PC-9 (cell line): ENCODE data around the gene JKAMP. TPM values are rescaled to one million over a fixed set of nuclear protein-coding genes. Genes with fewer than 3 reads are reported as not detected.

ENCODE experiments used
- BruUV-seq: library from RNA; stranded (reverse); fragments of 400-500 nt; replicated peaks from 2 replicates; lab custom pipeline; 2021; lab: Mats Ljungman, UMichigan
- CTCF ChIA-PET: fragments of 300-600 bp; sonication (Branson Sonifier 250); formaldehyde crosslinking; loops from one replicate; lab custom pipeline; 2022; ENCODE audit warnings: antibody characterized with exemption; lab: Charles Lee
- POLR2A ChIA-PET: fragments of 300-600 bp; sonication (Branson Sonifier 250); formaldehyde crosslinking; loops from one replicate; lab custom pipeline; 2022; ENCODE audit warnings: antibody characterized with exemption; ENCODE audit not compliant: unreplicated experiment; lab: Charles Lee
- DNase-seq, 2 experiments: peaks; one replicate each; pipeline versions ENCODE4 v3.0.0 to v3.0.0-alpha.2; 2015 to 2022; ENCODE audit warnings: mixed read lengths in 1 of 2
- H2AFZ ChIP-seq: fragments of 200-600 bp; sonication (generic); 2 replicates; pipeline ENCODE4 v1.8.1; 2017; ENCODE audit warnings: antibody characterized with exemption
- H3F3A ChIP-seq: fragments of 200-600 bp; sonication (generic); 2 replicates; pipeline ENCODE4 v1.8.1; 2017; ENCODE audit warnings: antibody characterized with exemption, mild to moderate bottlenecking, low read depth; ENCODE audit not compliant: insufficient read depth
- H3K27ac ChIP-seq: fragments of 200-600 bp; sonication (generic); 2 replicates; pipeline ENCODE4 v1.6.1; 2016; ENCODE audit warnings: mixed run types
- H3K27me3 ChIP-seq: fragments of 200-600 bp; sonication (generic); 2 replicates; pipeline ENCODE4 v1.6.1; 2016; ENCODE audit warnings: low read depth, mixed run types; ENCODE audit not compliant: insufficient read depth
- H3K36me3 ChIP-seq: fragments of 200-600 bp; sonication (generic); 2 replicates; pipeline ENCODE4 v1.6.1; 2016; ENCODE audit warnings: low read depth, mixed run types
- H3K4me1 ChIP-seq: fragments of 200-600 bp; sonication (generic); replicated peaks from 2 replicates; pipeline ENCODE4 v1.6.1; 2016; ENCODE audit warnings: mixed run types; ENCODE audit not compliant: insufficient read depth
- H3K4me2 ChIP-seq: fragments of 200-600 bp; sonication (generic); 2 replicates; pipeline ENCODE4 v1.6.1; 2017; ENCODE audit warnings: mixed run types
- H3K4me3 ChIP-seq: fragments of 200-600 bp; sonication (generic); 2 replicates; pipeline ENCODE4 v1.6.1; 2016; ENCODE audit warnings: mixed run types
- H3K79me2 ChIP-seq: fragments of 200-600 bp; sonication (generic); 2 replicates; pipeline ENCODE4 v1.6.1; 2017; ENCODE audit warnings: low read depth, mixed run types
- H3K9me2 ChIP-seq: fragments of 200-600 bp; sonication (generic); 2 replicates; pipeline ENCODE4 v1.8.1; 2017; ENCODE audit warnings: mild to moderate bottlenecking; ENCODE audit not compliant: insufficient read depth
- H3K9me3 ChIP-seq: fragments of 200-600 bp; sonication (generic); 2 replicates; pipeline ENCODE4 v1.8.1; 2016; ENCODE audit warnings: low read depth; ENCODE audit not compliant: insufficient read depth
- H4K20me1 ChIP-seq: fragments of 200-600 bp; sonication (generic); 2 replicates; pipeline ENCODE4 v1.8.1; 2017; ENCODE audit not compliant: insufficient read depth
- EZH2 ChIP-seq: fragments of 200-600 bp; sonication (generic); IDR thresholded peaks from 2 replicates; pipeline ENCODE4 v1.8.0; 2017; ENCODE audit warnings: antibody characterized with exemption, low read depth
- intact Hi-C: fragments of 100-400 bp; cut with micrococcal nuclease; formaldehyde crosslinking; loops from one replicate; pipeline ENCODE4 v1.10.0; 2022; ENCODE audit not compliant: unreplicated experiment
- total RNA-seq: library from RNA; stranded (reverse); gene quantifications from 2 replicates; pipeline ENCODE4 v1.2.3, GENCODE V29; 2021
- TF ChIP-seq, protein P1 (sequence below): fragments of 200-600 bp; sonication (generic); conservative IDR thresholded peaks from 2 replicates; pipeline ENCODE4 v1.6.1; 2017; ENCODE audit warnings: mixed run types, antibody characterized with exemption, mild to moderate bottlenecking, moderate library complexity

The JKAMP gene
- total RNA-seq, 1 experiment from 2014 or later, result 60.1 TPM

- Histone ChIP-seq H3K36me3 (peaks cover 6% of the 10 kb centered on the region; the same call in 1 of the 2 replicates), H3K4me1 (no peaks in the 10 kb centered on the region), H2AFZ (no peak overlapping the region), H3F3A (no peaks in the 10 kb centered on the region; the same call in 1 of the 2 replicates), H3K4me3 (no peak overlapping the region), H4K20me1 (no peaks in the 10 kb centered on the region), H3K9me2 (no peaks in the 10 kb centered on the region), H3K79me2 (no peaks in the 10 kb centered on the region), H3K27ac (no peak overlapping the region), H3K4me2 (no peak overlapping the region), H3K27me3 (no peaks in the 10 kb centered on the region), H3K9me3 (no peaks in the 10 kb centered on the region)
- no peak for DNase-seq
- POLR2A ChIA-PET, result no interaction called here
- CTCF ChIA-PET, result no interaction called here
- TF ChIP-seq, protein P1, sequence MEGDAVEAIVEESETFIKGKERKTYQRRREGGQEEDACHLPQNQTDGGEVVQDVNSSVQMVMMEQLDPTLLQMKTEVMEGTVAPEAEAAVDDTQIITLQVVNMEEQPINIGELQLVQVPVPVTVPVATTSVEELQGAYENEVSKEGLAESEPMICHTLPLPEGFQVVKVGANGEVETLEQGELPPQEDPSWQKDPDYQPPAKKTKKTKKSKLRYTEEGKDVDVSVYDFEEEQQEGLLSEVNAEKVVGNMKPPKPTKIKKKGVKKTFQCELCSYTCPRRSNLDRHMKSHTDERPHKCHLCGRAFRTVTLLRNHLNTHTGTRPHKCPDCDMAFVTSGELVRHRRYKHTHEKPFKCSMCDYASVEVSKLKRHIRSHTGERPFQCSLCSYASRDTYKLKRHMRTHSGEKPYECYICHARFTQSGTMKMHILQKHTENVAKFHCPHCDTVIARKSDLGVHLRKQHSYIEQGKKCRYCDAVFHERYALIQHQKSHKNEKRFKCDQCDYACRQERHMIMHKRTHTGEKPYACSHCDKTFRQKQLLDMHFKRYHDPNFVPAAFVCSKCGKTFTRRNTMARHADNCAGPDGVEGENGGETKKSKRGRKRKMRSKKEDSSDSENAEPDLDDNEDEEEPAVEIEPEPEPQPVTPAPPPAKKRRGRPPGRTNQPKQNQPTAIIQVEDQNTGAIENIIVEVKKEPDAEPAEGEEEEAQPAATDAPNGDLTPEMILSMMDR, result no peak
- no peak for TF ChIP-seq EZH2
- intact Hi-C loops, result no loop called here
- BruUV-seq, result no TSS peak
Observed at GRCh38 chr14:59450716-59451115, 33.6 kb upstream of the JKAMP start.

GRCh38 chr14:59451849-59452248 lies 32.5 kb upstream of the JKAMP start:
- H3K36me3 ChIP-seq, result peaks cover 16% of the 10 kb centered on the region; the same call in 1 of the 2 replicates
- no peak overlapping the region for H2AFZ ChIP-seq
- TF ChIP-seq, protein P1, result no peak
- TF ChIP-seq EZH2, result no peak
- H3K4me3 ChIP-seq, result no peak overlapping the region
- H3K4me2 ChIP-seq, result no peak overlapping the region
- H3K79me2 ChIP-seq, result no peaks in the 10 kb centered on the region
- intact Hi-C loops, result no loop called here
- BruUV-seq, result no TSS peak
- H3K27me3 ChIP-seq, result no peaks in the 10 kb centered on the region
- POLR2A ChIA-PET, result no interaction called here
- H3K4me1 ChIP-seq, result no peaks in the 10 kb centered on the region
- no peak overlapping the region for H3K27ac ChIP-seq
- no peaks in the 10 kb centered on the region for H3K9me3 ChIP-seq
- H4K20me1 ChIP-seq, result no peaks in the 10 kb centered on the region
- DNase-seq, result no peak
- no peaks in the 10 kb centered on the region; the same call in none of the 2 replicates for H3F3A ChIP-seq
- no peaks in the 10 kb centered on the region for H3K9me2 ChIP-seq
- CTCF ChIA-PET, result no interaction called here

- Histone ChIP-seq H2AFZ (no peak overlapping the region), H3K9me2 (no peaks in the 10 kb centered on the region), H3F3A (no peaks in the 10 kb centered on the region; the same call in none of the 2 replicates), H3K36me3 (peaks cover 27% of the 10 kb centered on the region; the same call in 1 of the 2 replicates), H3K27ac (no peak overlapping the region), H4K20me1 (no peaks in the 10 kb centered on the region), H3K9me3 (no peaks in the 10 kb centered on the region), H3K4me2 (no peak overlapping the region), H3K4me1 (no peaks in the 10 kb centered on the region), H3K27me3 (no peaks in the 10 kb centered on the region), H3K4me3 (no peak overlapping the region), H3K79me2 (no peaks in the 10 kb centered on the region)
- POLR2A ChIA-PET, result interaction anchor here (0.6 kb wide), 1 partner anchor 48 kb away, joined by 3 read pairs; no protein-coding TSS in a partner anchor
- CTCF ChIA-PET, result no interaction called here
- no peak for TF ChIP-seq EZH2
- TF ChIP-seq, protein P1, result no peak
- intact Hi-C loops, result no loop called here
- no TSS peak for BruUV-seq
- no peak for DNase-seq
Observed at GRCh38 chr14:59454139-59454538, 30.2 kb upstream of the JKAMP start.
